Activated T-helper 1 cell treated with anti-CD3 and anti-CD28 coated beads, Interleukin-12 subunit alpha, Interleukin-12 subunit beta, Interleukin-2, Interleukin-4 antibody, amounts not matched to agents 30 ng/mL and 10 ng/mL and 1 ng/mL, durations not matched to agents 14 hours and 24 hours and 36 hours (primary cell): Measurements from ENCODE around the gene ACKR4. TPM values are rescaled to one million over a fixed set of nuclear protein-coding genes. Genes with fewer than 3 reads are reported as not detected.
A peak's percentile ranks its signal among the peaks of the same experiment; 100 is the strongest.

ENCODE experiments used
- DNase-seq: peaks from one replicate; pipeline ENCODE4 v3.0.0; 2021; ENCODE audit warnings: low spot score
- H3K27ac Mint-ChIP-seq: one replicate; pipeline ENCODE4 v1.8.0; 2021; ENCODE audit warnings: mild to moderate bottlenecking, mixed read lengths
- H3K27me3 Mint-ChIP-seq: one replicate; pipeline ENCODE4 v1.8.0; 2022; ENCODE audit warnings: mild to moderate bottlenecking, moderate library complexity, mixed read lengths; ENCODE audit not compliant: insufficient read depth
- H3K36me3 Mint-ChIP-seq: one replicate; pipeline ENCODE4 v1.8.0; 2021; ENCODE audit warnings: low read depth, mixed read lengths
- H3K4me1 Mint-ChIP-seq: one replicate; pipeline ENCODE4 v1.8.0; 2021; ENCODE audit warnings: low read depth, mixed read lengths
- H3K4me3 Mint-ChIP-seq: one replicate; pipeline ENCODE4 v1.8.0; 2021; ENCODE audit warnings: mild to moderate bottlenecking, moderate library complexity, mixed read lengths
- H3K9me3 Mint-ChIP-seq: one replicate; pipeline ENCODE4 v1.8.0; 2021; ENCODE audit warnings: mixed read lengths
- intact Hi-C: fragments of 100-400 bp; cut with micrococcal nuclease; formaldehyde crosslinking; loops from one replicate; pipeline ENCODE4 v1.15.1; 2024
- total RNA-seq: library from RNA; stranded (reverse); gene quantifications from 2 replicates; pipeline ENCODE4 v1.2.3, GENCODE V29; 2022

Gene ACKR4
- total RNA-seq, 1 donor from 2014 or later, result 0.16 TPM

- peaks cover 19% of the 10 kb centered on the region for H3K4me1 Mint-ChIP-seq
- DNase-seq, result no peak
- H3K9me3 Mint-ChIP-seq, result no peaks in the 10 kb centered on the region
- H3K27ac Mint-ChIP-seq, result peak overlapping the region; percentile 86
- no peak overlapping the region for H3K4me3 Mint-ChIP-seq
- intact Hi-C loops, result no loop called here
- peaks cover 20% of the 10 kb centered on the region for H3K36me3 Mint-ChIP-seq
- no peaks in the 10 kb centered on the region for H3K27me3 Mint-ChIP-seq
These were observed 28.6 kb upstream of the ACKR4 start for GRCh38 chr3:132568422-132568821.

DNA sequence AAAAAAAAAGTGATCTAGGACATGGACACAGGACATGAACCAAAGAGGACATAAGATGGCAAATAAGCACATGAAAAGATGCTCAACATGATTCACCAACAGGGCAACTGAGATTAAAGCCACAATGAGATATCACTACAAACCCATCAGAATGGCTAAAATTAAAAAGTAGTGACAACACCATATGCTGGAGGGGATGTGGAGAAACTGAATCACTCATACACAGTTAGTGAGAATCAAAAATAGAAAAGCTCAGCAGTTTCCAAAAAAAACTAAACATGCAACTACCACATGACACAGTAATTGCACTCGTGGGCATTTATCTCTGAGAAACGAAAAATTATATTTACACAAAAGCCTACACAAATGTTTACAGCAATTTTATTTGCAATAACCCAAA, 27.9 kb upstream of the ACKR4 start:
- peaks cover 19% of the 10 kb centered on the region for H3K4me1 Mint-ChIP-seq
- H3K4me3 Mint-ChIP-seq, result peak overlapping the region; percentile 4
- no peaks in the 10 kb centered on the region for H3K9me3 Mint-ChIP-seq
- peak overlapping the region; percentile 86 for H3K27ac Mint-ChIP-seq
- intact Hi-C loops, result loop anchor here (1.0 kb wide), 3 partner anchors 19 to 33 kb away; no protein-coding TSS in a partner anchor
- H3K27me3 Mint-ChIP-seq, result no peaks in the 10 kb centered on the region
- H3K36me3 Mint-ChIP-seq, result peaks cover 20% of the 10 kb centered on the region
- DNase-seq, result no peak

DNA sequence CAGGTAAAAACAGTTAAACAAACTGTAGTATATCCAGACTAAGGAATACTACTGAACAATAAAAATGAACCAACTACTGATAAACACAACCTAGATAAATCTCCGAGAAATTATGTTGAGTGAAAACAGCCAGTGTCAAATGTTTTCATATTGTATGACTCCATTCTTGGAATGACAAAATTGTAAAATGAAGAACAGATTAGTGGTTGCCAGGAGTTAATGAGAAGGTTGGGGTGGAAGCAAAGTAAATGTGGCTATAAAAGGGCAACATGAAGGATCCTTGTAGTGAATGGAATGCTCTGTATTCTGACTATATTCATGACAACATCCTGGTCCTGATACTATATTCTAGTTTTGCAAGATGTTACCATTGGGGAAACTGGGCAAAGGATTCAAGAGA, 27.5 kb upstream of the ACKR4 start:
- Mint-ChIP-seq H3K4me3 (no peak overlapping the region), H3K36me3 (peaks cover 20% of the 10 kb centered on the region), H3K4me1 (peaks cover 19% of the 10 kb centered on the region), H3K9me3 (no peaks in the 10 kb centered on the region), H3K27ac (peak overlapping the region; percentile 86), H3K27me3 (no peaks in the 10 kb centered on the region)
- intact Hi-C loops, result loop anchor here (1.0 kb wide), 3 partner anchors 19 to 33 kb away; no protein-coding TSS in a partner anchor
- DNase-seq, result no peak

GRCh38 chr3:132570016-132570415, 27.1 kb upstream of the ACKR4 start:
- H3K4me1 Mint-ChIP-seq, result peaks cover 19% of the 10 kb centered on the region
- no peak for DNase-seq
- no peaks in the 10 kb centered on the region for H3K9me3 Mint-ChIP-seq
- H3K36me3 Mint-ChIP-seq, result peaks cover 20% of the 10 kb centered on the region
- H3K27me3 Mint-ChIP-seq, result no peaks in the 10 kb centered on the region
- intact Hi-C loops, result no loop called here
- peak overlapping the region; percentile 86 for H3K27ac Mint-ChIP-seq
- no peak overlapping the region for H3K4me3 Mint-ChIP-seq

DNA sequence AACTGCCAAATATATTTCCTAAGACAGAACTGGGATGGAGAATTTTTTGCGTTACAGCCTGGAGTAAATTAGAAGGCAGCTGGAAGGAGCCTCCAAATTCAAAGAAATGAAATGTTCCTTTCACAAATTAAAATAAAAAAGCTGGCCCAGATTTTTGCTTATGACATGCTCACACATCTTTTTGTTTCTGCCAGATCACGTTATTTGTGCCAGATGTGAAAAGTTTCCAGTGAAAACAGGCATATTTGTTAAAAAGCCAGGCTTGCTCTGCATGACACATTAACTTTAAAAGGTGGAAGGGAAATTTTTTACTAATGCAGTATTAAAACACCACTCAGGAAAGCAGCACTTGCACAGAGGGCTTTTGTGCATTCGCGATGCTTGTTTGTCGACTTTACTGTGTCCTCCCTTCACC, 23.3 kb upstream of the ACKR4 start:
- no peak overlapping the region for H3K4me3 Mint-ChIP-seq
- H3K27me3 Mint-ChIP-seq, result no peaks in the 10 kb centered on the region
- H3K4me1 Mint-ChIP-seq, result peaks cover 12% of the 10 kb centered on the region
- intact Hi-C loops, result no loop called here
- no peaks in the 10 kb centered on the region for H3K9me3 Mint-ChIP-seq
- peaks cover 27% of the 10 kb centered on the region for H3K36me3 Mint-ChIP-seq
- no peak overlapping the region for H3K27ac Mint-ChIP-seq
- DNase-seq, result no peak

- Mint-ChIP-seq H3K27ac (no peak overlapping the region), H3K4me3 (no peak overlapping the region)
These were observed 9.7 kb upstream of the ACKR4 start for GRCh38 chr3:132587401-132587800.

DNA sequence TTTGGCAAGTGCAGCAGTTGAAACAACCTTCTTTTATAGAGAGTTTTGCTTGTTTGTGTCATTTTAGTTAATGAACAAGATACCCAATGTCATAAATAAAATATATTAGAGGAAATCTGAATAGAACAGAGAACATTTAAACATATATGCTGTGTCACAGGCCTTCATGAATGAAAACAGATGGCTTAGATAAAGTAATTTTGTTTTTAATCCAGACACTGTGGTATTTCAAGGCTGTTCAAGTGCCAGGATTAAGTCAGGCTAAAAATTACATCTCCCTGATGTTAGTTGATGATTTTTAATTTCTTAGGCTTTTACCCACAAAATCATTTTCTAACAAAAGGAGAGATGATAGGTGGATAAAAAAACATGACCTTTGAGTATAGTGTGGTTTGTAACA, 4.9 kb upstream of the ACKR4 start:
- no peak for DNase-seq
- Mint-ChIP-seq H3K4me3 (no peak overlapping the region), H3K4me1 (peaks cover 4% of the 10 kb centered on the region), H3K27me3 (no peaks in the 10 kb centered on the region), H3K9me3 (no peaks in the 10 kb centered on the region), H3K36me3 (peaks cover 10% of the 10 kb centered on the region), H3K27ac (no peak overlapping the region)
- intact Hi-C loops, result no loop called here

More at GRCh38 chr3:132587401-132587800, 9.7 kb upstream of the ACKR4 start:
- peaks cover 2% of the 10 kb centered on the region for H3K27me3 Mint-ChIP-seq
- peaks cover 6% of the 10 kb centered on the region for H3K36me3 Mint-ChIP-seq
- intact Hi-C loops, result no loop called here
- H3K9me3 Mint-ChIP-seq, result no peaks in the 10 kb centered on the region
- H3K4me1 Mint-ChIP-seq, result no peaks in the 10 kb centered on the region
- no peak for DNase-seq

DNA sequence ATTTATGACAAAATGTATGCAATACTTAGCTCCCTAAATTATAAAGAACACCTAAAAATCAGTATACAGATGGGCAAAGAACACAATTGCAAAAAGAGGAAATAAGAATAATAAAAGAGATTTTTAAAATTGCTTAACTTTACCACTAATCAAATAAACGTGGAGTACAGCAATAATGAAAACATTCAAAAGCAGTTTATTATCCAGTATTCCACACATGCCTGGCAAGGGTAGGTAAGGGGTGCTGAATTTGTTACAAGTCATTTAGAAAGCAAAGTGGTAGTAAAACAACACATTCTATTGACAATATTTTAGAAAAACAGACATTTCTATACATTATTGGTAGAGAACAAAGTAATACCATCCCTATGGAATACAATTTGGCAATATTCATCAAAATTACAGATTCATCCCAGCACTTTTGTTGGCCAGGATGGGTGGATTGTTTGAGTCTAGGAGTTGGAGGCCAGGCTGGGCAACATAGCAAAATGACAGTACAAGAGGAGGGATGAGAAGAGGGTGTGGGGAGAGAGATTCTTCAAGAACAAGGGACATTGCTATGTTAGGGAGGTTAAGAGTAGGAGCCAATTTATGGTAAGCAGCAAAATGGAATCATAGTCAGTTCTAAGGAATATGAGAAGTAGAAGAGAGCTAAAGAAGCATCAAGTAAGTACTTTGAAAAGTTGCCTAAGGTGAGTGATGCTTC, 3.7 kb upstream of the ACKR4 start:
- H3K27ac Mint-ChIP-seq, result no peak overlapping the region

DNA sequence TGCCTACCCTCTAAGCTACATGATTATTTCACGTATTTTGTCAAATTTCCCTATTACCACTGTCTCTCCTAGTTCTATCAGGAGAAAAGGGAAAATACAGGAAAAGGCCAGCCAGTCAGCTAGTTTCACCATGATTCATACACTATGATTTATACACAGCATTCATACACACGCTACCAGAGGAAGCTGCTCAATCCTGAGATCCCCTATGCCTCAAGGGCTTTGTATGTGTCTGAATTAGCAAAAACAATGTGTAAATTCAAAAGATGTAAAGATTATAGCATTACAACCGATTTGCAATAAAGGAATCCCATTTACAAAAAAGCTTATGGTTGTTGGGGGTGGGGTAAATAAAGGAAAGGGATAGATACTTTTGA, 3.1 kb upstream of the ACKR4 start:
- Mint-ChIP-seq H3K27ac (no peak overlapping the region), H3K9me3 (no peaks in the 10 kb centered on the region), H3K4me3 (no peak overlapping the region), H3K36me3 (peaks cover 13% of the 10 kb centered on the region), H3K4me1 (peaks cover 6% of the 10 kb centered on the region), H3K27me3 (no peaks in the 10 kb centered on the region)
- DNase-seq, result no peak
- intact Hi-C loops, result no loop called here

More for the DNA sequence above, 3.7 kb upstream of the ACKR4 start:
- Mint-ChIP-seq H3K9me3 (no peaks in the 10 kb centered on the region), H3K4me1 (peaks cover 6% of the 10 kb centered on the region), H3K4me3 (no peak overlapping the region), H3K27me3 (no peaks in the 10 kb centered on the region), H3K36me3 (peaks cover 9% of the 10 kb centered on the region)
- DNase-seq, result no peak
- intact Hi-C loops, result no loop called here

DNA sequence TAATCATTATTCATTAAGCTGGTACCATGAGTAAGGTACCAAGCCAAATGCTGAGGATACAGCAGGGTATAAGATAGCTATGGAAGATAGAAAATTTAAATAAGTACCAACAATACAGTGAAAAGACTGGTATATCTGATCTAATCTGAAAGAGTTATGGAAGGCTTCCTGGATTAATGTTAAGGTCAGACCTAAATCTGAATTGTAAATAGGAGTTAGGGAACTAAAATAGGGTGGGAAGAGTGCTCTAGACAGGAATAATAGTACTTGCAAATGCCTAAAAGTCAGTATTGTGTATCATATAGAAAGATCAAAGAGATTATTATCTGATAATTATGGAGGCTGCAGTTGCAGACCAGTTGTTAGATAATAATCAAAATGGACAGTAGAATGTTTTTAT, 2.6 kb upstream of the ACKR4 start:
- no peak overlapping the region for H3K4me3 Mint-ChIP-seq

DNA sequence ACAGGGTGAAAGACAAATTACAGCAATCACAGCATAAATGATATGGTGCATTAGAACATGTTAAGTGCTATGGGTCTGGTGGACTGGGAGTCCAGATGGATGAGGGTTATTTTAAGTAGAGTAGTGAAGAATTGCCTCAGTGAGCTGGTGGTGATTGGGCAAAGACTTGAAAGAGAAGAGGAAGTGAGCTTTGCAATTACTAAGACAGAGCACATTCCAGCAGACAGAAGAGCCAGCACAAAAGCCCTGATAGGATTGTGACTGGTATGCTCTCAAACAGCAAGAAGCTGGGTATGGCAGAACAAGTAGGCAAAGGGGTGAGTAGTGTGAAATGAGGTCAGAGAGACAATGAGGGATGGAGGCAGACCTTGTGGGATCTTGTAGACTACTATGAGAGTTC, 2.1 kb upstream of the ACKR4 start:
- Mint-ChIP-seq H3K4me1 (peaks cover 6% of the 10 kb centered on the region), H3K27ac (no peak overlapping the region), H3K27me3 (no peaks in the 10 kb centered on the region), H3K9me3 (no peaks in the 10 kb centered on the region), H3K36me3 (peaks cover 11% of the 10 kb centered on the region), H3K4me3 (no peak overlapping the region)
- intact Hi-C loops, result no loop called here
- no peak for DNase-seq

More for the DNA sequence above, 2.6 kb upstream of the ACKR4 start:
- DNase-seq, result no peak
- Mint-ChIP-seq H3K27ac (no peak overlapping the region), H3K27me3 (no peaks in the 10 kb centered on the region), H3K4me1 (peaks cover 6% of the 10 kb centered on the region), H3K36me3 (peaks cover 11% of the 10 kb centered on the region), H3K9me3 (no peaks in the 10 kb centered on the region)
- intact Hi-C loops, result no loop called here

DNA sequence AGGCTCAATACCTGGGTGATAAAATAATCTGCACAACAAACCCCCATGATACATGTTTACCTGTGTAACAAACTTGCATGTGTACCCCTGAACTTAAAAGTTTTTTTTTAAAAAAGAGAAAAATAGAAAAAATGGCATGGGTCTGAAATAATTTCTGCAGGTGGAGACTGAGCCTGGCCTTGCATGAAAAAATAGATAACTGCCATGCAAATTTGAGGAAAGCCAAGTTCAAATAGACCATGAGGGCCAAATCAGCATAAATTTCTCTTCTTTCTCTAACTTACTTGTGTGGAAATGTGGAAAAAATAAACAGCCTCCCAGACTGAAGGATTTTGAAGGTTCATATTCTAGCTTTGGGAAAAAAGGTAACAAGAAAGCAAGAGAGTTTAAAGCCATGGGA, 744 bp upstream of the ACKR4 start:
- peaks cover 6% of the 10 kb centered on the region for H3K4me1 Mint-ChIP-seq

GRCh38 chr3:132597660-132598059, 590 bp downstream of the ACKR4 start:
- intact Hi-C loops, result no loop called here
- no peaks in the 10 kb centered on the region for H3K9me3 Mint-ChIP-seq
- no peak overlapping the region for H3K27ac Mint-ChIP-seq
- H3K36me3 Mint-ChIP-seq, result peaks cover 10% of the 10 kb centered on the region
- no peak overlapping the region for H3K4me3 Mint-ChIP-seq
- H3K27me3 Mint-ChIP-seq, result no peaks in the 10 kb centered on the region
- DNase-seq, result no peak
- H3K4me1 Mint-ChIP-seq, result peaks cover 6% of the 10 kb centered on the region

More for the DNA sequence above, 744 bp upstream of the ACKR4 start:
- Mint-ChIP-seq H3K27ac (no peak overlapping the region), H3K4me3 (no peak overlapping the region), H3K9me3 (no peaks in the 10 kb centered on the region), H3K36me3 (peaks cover 10% of the 10 kb centered on the region), H3K27me3 (no peaks in the 10 kb centered on the region)
- no peak for DNase-seq
- intact Hi-C loops, result no loop called here

DNA sequence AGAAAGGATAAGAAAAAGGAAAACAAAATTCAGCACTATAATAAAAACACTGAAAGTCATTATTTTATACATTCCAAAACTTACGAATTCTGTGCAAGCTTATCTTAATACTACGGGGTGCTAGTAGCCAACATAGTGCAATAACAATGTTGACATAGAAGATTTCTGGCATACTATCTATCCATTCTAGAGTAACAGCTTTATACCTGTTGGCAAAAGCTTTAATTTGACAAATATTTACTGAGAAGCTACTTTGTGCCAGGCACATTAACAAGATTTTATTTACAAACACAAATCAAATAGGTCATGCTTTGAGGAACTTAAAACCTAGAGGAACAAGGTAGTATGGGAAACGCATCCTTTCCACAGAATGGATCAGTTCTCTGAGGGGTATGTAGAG, 1.1 kb downstream of the ACKR4 start:
- Mint-ChIP-seq H3K27me3 (no peaks in the 10 kb centered on the region), H3K36me3 (peaks cover 12% of the 10 kb centered on the region), H3K4me3 (no peak overlapping the region), H3K27ac (no peak overlapping the region), H3K9me3 (no peaks in the 10 kb centered on the region), H3K4me1 (peaks cover 6% of the 10 kb centered on the region)
- DNase-seq, result no peak
- intact Hi-C loops, result no loop called here
